ENCODE measurements around the gene NUDT5.

Gene NUDT5

GRCh38 chr10:12225444-12225843 is 29.8 kb upstream of the NUDT5 start:
- Histone ChIP-seq H3K27me3 (replicated peaks) (no peaks in the 10 kb centered on the region), H3K4me3 (ENCODE audit: low read depth, low read length) (no peak overlapping the region), H3K36me3 (replicated peaks) (peaks cover 40% of the 10 kb centered on the region), H3K27ac (no peak overlapping the region)
- no peak for TF ChIP-seq CTCF (IDR thresholded peaks at IDR 0.05; ENCODE audit: low read depth, low read length, missing control alignments)
- in situ Hi-C loops (cut with HindIII; ENCODE audit: low pct_ligation_motif_present, low sequenced_read_pairs) = no loop called here
- DNase-seq = no peak

- H3K4me3 ChIP-seq (ENCODE audit: low read depth, low read length) = no peak overlapping the region
- no peaks in the 10 kb centered on the region for H3K27me3 ChIP-seq (replicated peaks)
- H3K36me3 ChIP-seq (replicated peaks) = peaks cover 43% of the 10 kb centered on the region
- no peak for TF ChIP-seq CTCF (IDR thresholded peaks at IDR 0.05; ENCODE audit: low read depth, low read length, missing control alignments)
- DNase-seq = peak; percentile 28
- in situ Hi-C loops (cut with HindIII; ENCODE audit: low pct_ligation_motif_present, low sequenced_read_pairs) = no loop called here
- peak overlapping the region; percentile 35 for H3K27ac ChIP-seq
Measured at GRCh38 chr10:12221323-12222298, 25.9 kb upstream of the NUDT5 start.

GRCh38 chr10:12218991-12219390 is 23.3 kb upstream of the NUDT5 start:
- in situ Hi-C loops (cut with HindIII; ENCODE audit: low pct_ligation_motif_present, low sequenced_read_pairs) = no loop called here
- no peak for TF ChIP-seq CTCF (IDR thresholded peaks at IDR 0.05; ENCODE audit: low read depth, low read length, missing control alignments)
- DNase-seq = no peak
- Histone ChIP-seq H3K27ac (no peak overlapping the region), H3K36me3 (replicated peaks) (peaks cover 44% of the 10 kb centered on the region), H3K27me3 (replicated peaks) (no peaks in the 10 kb centered on the region), H3K4me3 (ENCODE audit: low read depth, low read length) (no peak overlapping the region)

- peak; percentile 58 for TF ChIP-seq CTCF (IDR thresholded peaks at IDR 0.05; ENCODE audit: low read depth, low read length, missing control alignments)
- Histone ChIP-seq H3K36me3 (replicated peaks) (peaks cover 52% of the 10 kb centered on the region), H3K27me3 (replicated peaks) (no peaks in the 10 kb centered on the region), H3K4me3 (ENCODE audit: low read depth, low read length) (no peak overlapping the region), H3K27ac (peak overlapping the region; percentile 21)
- in situ Hi-C loops (cut with HindIII; ENCODE audit: low pct_ligation_motif_present, low sequenced_read_pairs) = no loop called here
- peak; percentile 33 for DNase-seq
Measured at GRCh38 chr10:12214763-12215218, 19.1 kb upstream of the NUDT5 start.

GRCh38 chr10:12214093-12214492 is 18.4 kb upstream of the NUDT5 start:
- no peak overlapping the region for H3K27ac ChIP-seq
- no peak for TF ChIP-seq CTCF (IDR thresholded peaks at IDR 0.05; ENCODE audit: low read depth, low read length, missing control alignments)
- H3K4me3 ChIP-seq (ENCODE audit: low read depth, low read length) = no peak overlapping the region
- in situ Hi-C loops (cut with HindIII; ENCODE audit: low pct_ligation_motif_present, low sequenced_read_pairs) = no loop called here
- peaks cover 54% of the 10 kb centered on the region for H3K36me3 ChIP-seq (replicated peaks)
- DNase-seq = no peak
- H3K27me3 ChIP-seq (replicated peaks) = no peaks in the 10 kb centered on the region

Data from brain microvascular endothelial cell (primary cell).